PC-9 (cell line): Measurements from ENCODE around the gene ING1. TPM values are rescaled to one million over a fixed set of nuclear protein-coding genes. Genes with fewer than 3 reads are reported as not detected.

ENCODE experiments used
- BruUV-seq: library from RNA; stranded (reverse); fragments of 400-500 nt; replicated peaks from 2 replicates; lab custom pipeline; 2021; lab: Mats Ljungman, UMichigan
- CTCF ChIA-PET: fragments of 300-600 bp; sonication (Branson Sonifier 250); formaldehyde crosslinking; loops from one replicate; lab custom pipeline; 2022; ENCODE audit warnings: antibody characterized with exemption; lab: Charles Lee
- POLR2A ChIA-PET: fragments of 300-600 bp; sonication (Branson Sonifier 250); formaldehyde crosslinking; loops from one replicate; lab custom pipeline; 2022; ENCODE audit warnings: antibody characterized with exemption; ENCODE audit not compliant: unreplicated experiment; lab: Charles Lee
- DNase-seq, 2 experiments: peaks; one replicate each; pipeline versions ENCODE4 v3.0.0 to v3.0.0-alpha.2; 2015 to 2022; ENCODE audit warnings: mixed read lengths in 1 of 2
- H2AFZ ChIP-seq: fragments of 200-600 bp; sonication (generic); 2 replicates; pipeline ENCODE4 v1.8.1; 2017; ENCODE audit warnings: antibody characterized with exemption
- H3F3A ChIP-seq: fragments of 200-600 bp; sonication (generic); 2 replicates; pipeline ENCODE4 v1.8.1; 2017; ENCODE audit warnings: antibody characterized with exemption, mild to moderate bottlenecking, low read depth; ENCODE audit not compliant: insufficient read depth
- H3K27ac ChIP-seq: fragments of 200-600 bp; sonication (generic); 2 replicates; pipeline ENCODE4 v1.6.1; 2016; ENCODE audit warnings: mixed run types
- H3K27me3 ChIP-seq: fragments of 200-600 bp; sonication (generic); 2 replicates; pipeline ENCODE4 v1.6.1; 2016; ENCODE audit warnings: low read depth, mixed run types; ENCODE audit not compliant: insufficient read depth
- H3K36me3 ChIP-seq: fragments of 200-600 bp; sonication (generic); 2 replicates; pipeline ENCODE4 v1.6.1; 2016; ENCODE audit warnings: low read depth, mixed run types
- H3K4me1 ChIP-seq: fragments of 200-600 bp; sonication (generic); replicated peaks from 2 replicates; pipeline ENCODE4 v1.6.1; 2016; ENCODE audit warnings: mixed run types; ENCODE audit not compliant: insufficient read depth
- H3K4me2 ChIP-seq: fragments of 200-600 bp; sonication (generic); 2 replicates; pipeline ENCODE4 v1.6.1; 2017; ENCODE audit warnings: mixed run types
- H3K4me3 ChIP-seq: fragments of 200-600 bp; sonication (generic); 2 replicates; pipeline ENCODE4 v1.6.1; 2016; ENCODE audit warnings: mixed run types
- H3K79me2 ChIP-seq: fragments of 200-600 bp; sonication (generic); 2 replicates; pipeline ENCODE4 v1.6.1; 2017; ENCODE audit warnings: low read depth, mixed run types
- H3K9me2 ChIP-seq: fragments of 200-600 bp; sonication (generic); 2 replicates; pipeline ENCODE4 v1.8.1; 2017; ENCODE audit warnings: mild to moderate bottlenecking; ENCODE audit not compliant: insufficient read depth
- H3K9me3 ChIP-seq: fragments of 200-600 bp; sonication (generic); 2 replicates; pipeline ENCODE4 v1.8.1; 2016; ENCODE audit warnings: low read depth; ENCODE audit not compliant: insufficient read depth
- H4K20me1 ChIP-seq: fragments of 200-600 bp; sonication (generic); 2 replicates; pipeline ENCODE4 v1.8.1; 2017; ENCODE audit not compliant: insufficient read depth
- CTCF ChIP-seq: fragments of 200-600 bp; sonication (generic); conservative IDR thresholded peaks from 2 replicates; pipeline ENCODE4 v1.6.1; 2017; ENCODE audit warnings: mixed run types, antibody characterized with exemption, mild to moderate bottlenecking, moderate library complexity
- EZH2 ChIP-seq: fragments of 200-600 bp; sonication (generic); IDR thresholded peaks from 2 replicates; pipeline ENCODE4 v1.8.0; 2017; ENCODE audit warnings: antibody characterized with exemption, low read depth
- intact Hi-C: fragments of 100-400 bp; cut with micrococcal nuclease; formaldehyde crosslinking; loops from one replicate; pipeline ENCODE4 v1.10.0; 2022; ENCODE audit not compliant: unreplicated experiment
- total RNA-seq: library from RNA; stranded (reverse); gene quantifications from 2 replicates; pipeline ENCODE4 v1.2.3, GENCODE V29; 2021

The ING1 gene
- total RNA-seq, 1 experiment from 2014 or later: 21.2 TPM

GRCh38 chr13:110731072-110731471 lies 17.6 kb downstream of the ING1 start:
- no peak overlapping the region for H3K27ac ChIP-seq
- H4K20me1 ChIP-seq: no peaks in the 10 kb centered on the region
- DNase-seq: no peak
- H3K36me3 ChIP-seq: no peaks in the 10 kb centered on the region
- TF ChIP-seq EZH2 (no peak), CTCF (no peak)
- no peak overlapping the region for H3K4me2 ChIP-seq
- no peaks in the 10 kb centered on the region for H3K9me3 ChIP-seq
- no peaks in the 10 kb centered on the region for H3K4me1 ChIP-seq
- CTCF ChIA-PET: no interaction called here
- H3K9me2 ChIP-seq: no peaks in the 10 kb centered on the region
- BruUV-seq: no TSS peak
- H3K4me3 ChIP-seq: no peak overlapping the region
- H3K79me2 ChIP-seq: no peaks in the 10 kb centered on the region
- POLR2A ChIA-PET: interaction anchor here (0.7 kb wide), 1 partner anchor 16 kb away, joined by 3 read pairs; no protein-coding TSS in a partner anchor
- no peaks in the 10 kb centered on the region for H3F3A ChIP-seq
- no peak overlapping the region for H2AFZ ChIP-seq
- intact Hi-C loops: no loop called here
- no peaks in the 10 kb centered on the region for H3K27me3 ChIP-seq

- ChIA-PET POLR2A (interaction anchor here (0.6 to 0.7 kb wide), 2 partner anchors 354 to 513 kb away, joined by 4 read pairs; no protein-coding TSS in a partner anchor), CTCF (no interaction called here)
- no peak overlapping the region for H3K4me3 ChIP-seq
- no peaks in the 10 kb centered on the region for H3F3A ChIP-seq
- no peaks in the 10 kb centered on the region for H4K20me1 ChIP-seq
- DNase-seq: no peak
- no peaks in the 10 kb centered on the region for H3K79me2 ChIP-seq
- H2AFZ ChIP-seq: no peak overlapping the region
- no peak overlapping the region for H3K4me2 ChIP-seq
- no peaks in the 10 kb centered on the region for H3K9me2 ChIP-seq
- H3K27ac ChIP-seq: no peak overlapping the region
- intact Hi-C loops: no loop called here
- TF ChIP-seq CTCF (no peak), EZH2 (no peak)
- no peaks in the 10 kb centered on the region for H3K27me3 ChIP-seq
- no peaks in the 10 kb centered on the region for H3K36me3 ChIP-seq
- H3K9me3 ChIP-seq: no peaks in the 10 kb centered on the region; the same call in 1 of the 2 replicates
- H3K4me1 ChIP-seq: no peaks in the 10 kb centered on the region
- BruUV-seq: no TSS peak
Observed at GRCh38 chr13:110734561-110734960, 21.1 kb downstream of the ING1 start.

- TF ChIP-seq CTCF (no peak), EZH2 (no peak)
- H3K9me3 ChIP-seq: no peaks in the 10 kb centered on the region; the same call in 1 of the 2 replicates
- no peak overlapping the region for H3K27ac ChIP-seq
- ChIA-PET CTCF (no interaction called here), POLR2A (no interaction called here)
- H3K36me3 ChIP-seq: no peaks in the 10 kb centered on the region
- H4K20me1 ChIP-seq: no peaks in the 10 kb centered on the region
- no peaks in the 10 kb centered on the region for H3F3A ChIP-seq
- no peak for DNase-seq
- H3K79me2 ChIP-seq: no peaks in the 10 kb centered on the region
- BruUV-seq: no TSS peak
- intact Hi-C loops: no loop called here
- H3K9me2 ChIP-seq: no peaks in the 10 kb centered on the region
- H3K4me3 ChIP-seq: no peak overlapping the region
- H3K4me2 ChIP-seq: no peak overlapping the region
- H2AFZ ChIP-seq: no peak overlapping the region
- no peaks in the 10 kb centered on the region for H3K27me3 ChIP-seq
- no peaks in the 10 kb centered on the region for H3K4me1 ChIP-seq
Observed at GRCh38 chr13:110737555-110737954, 24.1 kb downstream of the ING1 start.
